Measurements from ENCODE around the gene COLEC12.

COLEC12 gene

GRCh38 chr18:515156-515815 is 14.8 kb upstream of the COLEC12 start:
- peaks cover 11% of the 10 kb centered on the region for H3K27me3 Mint-ChIP-seq
- H3K4me1 Mint-ChIP-seq (ENCODE audit: low read depth): peaks cover 5% of the 10 kb centered on the region
- no peaks in the 10 kb centered on the region for H3K9me3 Mint-ChIP-seq (ENCODE audit: low read depth)
- H3K4me3 Mint-ChIP-seq: no peak overlapping the region
- no peak overlapping the region for H3K27ac Mint-ChIP-seq
- H3K36me3 Mint-ChIP-seq: peaks cover 3% of the 10 kb centered on the region

GRCh38 chr18:513826-514530 is 13.5 kb upstream of the COLEC12 start:
- H3K9me3 Mint-ChIP-seq (ENCODE audit: low read depth): no peaks in the 10 kb centered on the region
- peaks cover 11% of the 10 kb centered on the region for H3K27me3 Mint-ChIP-seq
- H3K36me3 Mint-ChIP-seq: peaks cover 3% of the 10 kb centered on the region
- H3K4me1 Mint-ChIP-seq (ENCODE audit: low read depth): peaks cover 4% of the 10 kb centered on the region
- H3K4me3 Mint-ChIP-seq: no peak overlapping the region
- H3K27ac Mint-ChIP-seq: no peak overlapping the region

GRCh38 chr18:512957-513356 is 12.5 kb upstream of the COLEC12 start:
- Mint-ChIP-seq H3K4me3 (no peak overlapping the region), H3K4me1 (ENCODE audit: low read depth) (no peaks in the 10 kb centered on the region), H3K27ac (no peak overlapping the region), H3K9me3 (ENCODE audit: low read depth) (no peaks in the 10 kb centered on the region), H3K27me3 (peaks cover 11% of the 10 kb centered on the region), H3K36me3 (peaks cover 3% of the 10 kb centered on the region)

DNA sequence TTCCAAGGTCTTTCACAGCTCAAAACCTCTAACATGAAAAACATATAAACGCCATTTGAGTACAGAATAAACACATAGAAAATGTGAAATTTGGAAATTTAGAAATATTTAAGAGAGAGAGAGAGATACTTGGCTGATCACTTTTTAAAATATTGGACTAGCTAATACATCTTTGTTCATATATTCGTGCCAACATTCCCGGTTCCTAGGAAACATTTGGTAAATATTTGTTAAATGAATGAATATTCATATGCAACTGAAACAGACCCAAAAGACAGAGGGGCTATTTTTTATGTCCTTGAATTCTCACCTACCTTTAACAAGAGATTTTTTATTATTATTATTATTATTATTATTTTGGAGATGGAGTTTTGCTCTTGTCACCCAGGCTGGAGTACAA is 8.3 kb upstream of the COLEC12 start:
- H3K9me3 Mint-ChIP-seq (ENCODE audit: low read depth): no peaks in the 10 kb centered on the region
- H3K4me3 Mint-ChIP-seq: no peak overlapping the region
- H3K36me3 Mint-ChIP-seq: no peaks in the 10 kb centered on the region
- H3K27me3 Mint-ChIP-seq: peaks cover 3% of the 10 kb centered on the region
- H3K27ac Mint-ChIP-seq: no peak overlapping the region
- H3K4me1 Mint-ChIP-seq (ENCODE audit: low read depth): no peaks in the 10 kb centered on the region

DNA sequence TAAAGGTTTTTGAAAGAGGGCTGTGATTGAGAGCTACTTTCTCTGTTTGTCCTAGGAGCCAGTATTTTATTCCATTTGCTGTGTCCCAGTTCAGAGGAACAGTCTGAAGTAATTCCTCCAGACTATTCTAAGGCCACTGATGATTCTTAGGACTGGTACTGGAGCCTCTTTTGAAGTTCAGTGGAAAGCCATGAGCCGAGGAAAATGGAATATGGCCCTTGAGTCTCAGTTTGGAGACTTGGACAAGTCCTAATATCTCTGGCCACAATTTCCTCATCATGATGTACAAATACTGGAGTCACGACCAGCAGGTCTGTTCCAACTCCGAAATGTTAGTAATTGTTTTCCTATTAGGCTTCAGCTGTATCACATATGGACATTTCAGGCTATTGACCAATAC is 7.1 kb upstream of the COLEC12 start:
- Mint-ChIP-seq H3K4me3 (no peak overlapping the region), H3K4me1 (ENCODE audit: low read depth) (no peaks in the 10 kb centered on the region), H3K9me3 (ENCODE audit: low read depth) (no peaks in the 10 kb centered on the region), H3K27me3 (peaks cover 5% of the 10 kb centered on the region), H3K36me3 (no peaks in the 10 kb centered on the region), H3K27ac (no peak overlapping the region)

DNA sequence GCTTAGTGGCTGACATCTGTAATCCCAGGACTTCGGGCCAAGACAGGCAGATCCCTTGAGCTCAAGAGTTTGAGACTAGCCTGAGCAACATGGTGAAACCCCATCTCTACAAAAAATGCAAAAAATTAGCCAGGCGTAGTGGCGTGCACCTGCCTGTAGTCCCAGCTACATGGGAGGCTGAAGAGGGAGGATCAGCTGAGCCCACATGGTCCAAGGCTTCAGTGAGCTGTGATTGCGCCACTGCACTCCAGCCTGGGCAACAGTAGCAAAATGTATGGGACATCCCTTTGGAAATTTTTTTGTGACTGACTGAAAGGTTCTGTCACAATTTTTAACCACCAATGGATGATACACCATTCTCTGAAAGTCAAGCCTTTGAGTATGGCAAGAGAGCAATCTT is 6.3 kb upstream of the COLEC12 start:
- no peak overlapping the region for H3K27ac Mint-ChIP-seq
- no peaks in the 10 kb centered on the region for H3K9me3 Mint-ChIP-seq (ENCODE audit: low read depth)
- peaks cover 6% of the 10 kb centered on the region for H3K27me3 Mint-ChIP-seq
- no peaks in the 10 kb centered on the region for H3K4me1 Mint-ChIP-seq (ENCODE audit: low read depth)
- H3K36me3 Mint-ChIP-seq: no peaks in the 10 kb centered on the region
- H3K4me3 Mint-ChIP-seq: no peak overlapping the region

- H3K27me3 Mint-ChIP-seq: peaks cover 5% of the 10 kb centered on the region
- H3K27ac Mint-ChIP-seq: no peak overlapping the region
- H3K36me3 Mint-ChIP-seq: no peaks in the 10 kb centered on the region
- no peak overlapping the region for H3K4me3 Mint-ChIP-seq
- peaks cover 2% of the 10 kb centered on the region for H3K4me1 Mint-ChIP-seq (ENCODE audit: low read depth)
- no peaks in the 10 kb centered on the region for H3K9me3 Mint-ChIP-seq (ENCODE audit: low read depth)
These were observed 5.8 kb upstream of the COLEC12 start for GRCh38 chr18:506264-506663.

DNA sequence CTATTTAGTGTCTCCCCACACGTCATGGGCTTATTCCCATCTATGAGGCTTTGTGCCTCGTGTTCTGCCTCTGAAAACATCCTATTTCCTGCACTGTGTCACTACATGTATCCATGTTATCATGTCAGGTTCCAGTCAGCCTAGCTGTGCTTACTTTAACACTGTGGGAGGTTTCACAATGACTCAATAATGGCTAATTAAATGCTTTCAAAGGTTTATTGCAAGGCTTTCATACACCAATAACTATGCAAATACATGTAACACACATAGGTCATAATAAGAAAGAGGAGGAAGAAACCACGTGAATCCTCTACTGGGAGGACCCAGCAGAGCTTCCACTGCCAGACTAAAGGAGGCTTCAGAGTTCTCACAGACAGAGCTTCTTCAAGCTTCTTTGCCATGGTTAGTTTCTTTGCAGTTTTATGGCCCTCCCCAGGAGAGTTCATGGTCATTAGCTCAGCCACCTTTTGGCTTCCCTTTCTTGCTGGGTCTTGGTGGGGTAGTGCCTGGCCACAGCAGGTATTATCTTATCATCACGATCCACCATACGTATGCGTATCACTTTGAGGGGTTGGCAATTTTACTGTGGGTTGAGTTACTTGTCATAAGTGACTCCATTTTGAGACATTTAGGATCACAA is 5.1 kb upstream of the COLEC12 start:
- Mint-ChIP-seq H3K27me3 (peaks cover 8% of the 10 kb centered on the region), H3K9me3 (ENCODE audit: low read depth) (no peaks in the 10 kb centered on the region), H3K27ac (no peak overlapping the region), H3K4me3 (no peak overlapping the region), H3K4me1 (ENCODE audit: low read depth) (peaks cover 4% of the 10 kb centered on the region), H3K36me3 (no peaks in the 10 kb centered on the region)

DNA sequence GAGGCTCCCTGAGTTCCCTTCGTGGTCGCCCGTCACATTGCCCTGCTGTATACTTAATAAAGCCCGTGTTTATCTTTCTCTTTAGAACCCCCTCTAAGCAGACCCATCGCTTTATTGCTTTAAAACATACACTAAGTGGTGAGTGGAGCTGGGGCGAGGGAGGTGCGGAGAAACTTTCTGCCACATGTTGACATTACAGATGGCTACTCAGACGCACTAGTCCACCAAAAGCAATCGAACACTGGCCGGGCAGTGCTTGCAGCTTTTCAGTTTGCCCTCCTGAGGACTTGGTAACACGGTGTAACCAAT is 859 bp upstream of the COLEC12 start:
- Mint-ChIP-seq H3K27ac (no peak overlapping the region), H3K9me3 (ENCODE audit: low read depth) (no peaks in the 10 kb centered on the region), H3K27me3 (peaks cover 31% of the 10 kb centered on the region), H3K36me3 (no peaks in the 10 kb centered on the region), H3K4me3 (peak overlapping the region; percentile 49), H3K4me1 (ENCODE audit: low read depth) (peaks cover 10% of the 10 kb centered on the region)

DNA sequence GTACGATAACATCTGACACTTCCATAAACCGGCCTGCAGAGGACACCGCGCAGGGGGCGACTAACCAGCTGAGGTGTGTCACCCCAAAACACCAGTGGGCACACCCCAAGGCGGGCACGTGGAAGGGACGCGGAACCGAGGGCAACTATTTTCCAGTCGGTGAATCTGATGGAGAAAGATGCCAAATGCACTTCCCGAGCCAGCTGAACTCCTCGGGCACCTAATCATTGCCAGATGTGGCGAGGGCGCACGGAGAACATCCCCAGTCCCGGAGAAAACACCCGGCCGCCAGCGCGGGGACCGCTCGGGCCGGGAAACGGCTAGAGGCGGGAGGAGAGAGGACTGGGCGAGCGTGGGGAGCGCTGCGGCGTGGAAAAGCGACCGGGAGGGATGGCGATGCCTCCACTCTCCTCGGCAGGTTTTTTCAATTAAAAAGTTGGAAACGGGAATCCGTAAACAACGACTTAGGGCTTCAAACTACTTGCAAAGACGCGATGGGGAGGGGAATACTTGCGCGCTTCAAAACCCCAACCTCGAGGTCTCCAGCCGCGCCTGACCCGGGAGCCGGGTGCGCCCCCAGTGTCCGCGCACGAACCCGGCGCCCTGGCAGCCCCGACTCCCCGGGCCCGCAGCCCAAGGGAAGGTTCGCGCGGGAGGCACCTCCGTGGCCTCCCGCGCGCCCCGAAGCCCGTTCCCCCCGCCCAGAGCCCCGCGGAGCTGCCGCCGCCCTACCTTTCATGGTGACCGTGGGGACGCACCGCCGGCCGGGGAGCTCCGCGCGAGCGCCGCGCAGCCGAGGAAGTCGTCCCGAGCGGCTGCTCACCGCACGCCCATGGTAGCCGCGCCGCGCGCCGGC is 497 bp downstream of the COLEC12 start:
- H3K27me3 Mint-ChIP-seq: peaks cover 31% of the 10 kb centered on the region
- H3K9me3 Mint-ChIP-seq (ENCODE audit: low read depth): no peaks in the 10 kb centered on the region
- H3K27ac Mint-ChIP-seq: peak overlapping the region; percentile 28
- peaks cover 10% of the 10 kb centered on the region for H3K4me1 Mint-ChIP-seq (ENCODE audit: low read depth)
- H3K36me3 Mint-ChIP-seq: no peaks in the 10 kb centered on the region
- H3K4me3 Mint-ChIP-seq: no peak overlapping the region

- peaks cover 10% of the 10 kb centered on the region for H3K4me1 Mint-ChIP-seq (ENCODE audit: low read depth)
- H3K36me3 Mint-ChIP-seq: no peaks in the 10 kb centered on the region
- H3K27ac Mint-ChIP-seq: peak overlapping the region; percentile 28
- no peaks in the 10 kb centered on the region for H3K9me3 Mint-ChIP-seq (ENCODE audit: low read depth)
- no peak overlapping the region for H3K4me3 Mint-ChIP-seq
- H3K27me3 Mint-ChIP-seq: peaks cover 31% of the 10 kb centered on the region
These were observed 1.3 kb downstream of the COLEC12 start for GRCh38 chr18:498931-499775.

- H3K9me3 Mint-ChIP-seq (ENCODE audit: low read depth): no peaks in the 10 kb centered on the region
- peaks cover 29% of the 10 kb centered on the region for H3K27me3 Mint-ChIP-seq
- no peaks in the 10 kb centered on the region for H3K36me3 Mint-ChIP-seq
- H3K4me1 Mint-ChIP-seq (ENCODE audit: low read depth): peaks cover 10% of the 10 kb centered on the region
- H3K4me3 Mint-ChIP-seq: no peak overlapping the region
- H3K27ac Mint-ChIP-seq: no peak overlapping the region
These were observed 2.8 kb downstream of the COLEC12 start for GRCh38 chr18:497688-498087.

- no peak overlapping the region for H3K4me3 Mint-ChIP-seq
These were observed 5.0 kb downstream of the COLEC12 start for GRCh38 chr18:495452-495851.

DNA sequence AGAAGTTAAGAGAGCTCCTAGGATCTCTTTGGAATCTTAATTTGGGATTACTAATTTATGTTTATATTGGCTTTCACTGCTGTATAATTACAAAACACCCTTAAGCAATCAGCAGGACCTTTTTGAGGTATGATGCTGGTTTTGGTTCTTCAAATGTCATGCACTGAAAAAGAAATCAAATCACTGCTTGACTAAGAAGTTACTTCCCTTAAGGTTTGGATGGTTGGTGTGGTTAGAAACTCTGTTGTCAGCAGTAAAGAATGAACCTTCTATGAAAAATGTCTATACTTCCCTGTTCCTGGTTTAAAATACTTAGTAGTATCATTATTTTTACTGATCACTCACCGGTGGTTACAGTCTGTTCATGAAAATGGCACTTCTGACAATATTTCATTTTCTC is 5.5 kb downstream of the COLEC12 start:
- peaks cover 22% of the 10 kb centered on the region for H3K27me3 Mint-ChIP-seq
- no peak overlapping the region for H3K4me3 Mint-ChIP-seq
- no peaks in the 10 kb centered on the region for H3K36me3 Mint-ChIP-seq
- no peak overlapping the region for H3K27ac Mint-ChIP-seq
- H3K4me1 Mint-ChIP-seq (ENCODE audit: low read depth): peaks cover 6% of the 10 kb centered on the region
- no peaks in the 10 kb centered on the region for H3K9me3 Mint-ChIP-seq (ENCODE audit: low read depth)

More at GRCh38 chr18:495452-495851, 5.0 kb downstream of the COLEC12 start:
- Mint-ChIP-seq H3K27ac (no peak overlapping the region), H3K36me3 (no peaks in the 10 kb centered on the region), H3K4me1 (ENCODE audit: low read depth) (peaks cover 6% of the 10 kb centered on the region), H3K27me3 (peaks cover 22% of the 10 kb centered on the region), H3K9me3 (ENCODE audit: low read depth) (no peaks in the 10 kb centered on the region)
